Measurements from ENCODE around the gene SQSTM1.
A peak's percentile ranks its signal among the peaks of the same experiment; 100 is the strongest.

The SQSTM1 gene

DNA sequence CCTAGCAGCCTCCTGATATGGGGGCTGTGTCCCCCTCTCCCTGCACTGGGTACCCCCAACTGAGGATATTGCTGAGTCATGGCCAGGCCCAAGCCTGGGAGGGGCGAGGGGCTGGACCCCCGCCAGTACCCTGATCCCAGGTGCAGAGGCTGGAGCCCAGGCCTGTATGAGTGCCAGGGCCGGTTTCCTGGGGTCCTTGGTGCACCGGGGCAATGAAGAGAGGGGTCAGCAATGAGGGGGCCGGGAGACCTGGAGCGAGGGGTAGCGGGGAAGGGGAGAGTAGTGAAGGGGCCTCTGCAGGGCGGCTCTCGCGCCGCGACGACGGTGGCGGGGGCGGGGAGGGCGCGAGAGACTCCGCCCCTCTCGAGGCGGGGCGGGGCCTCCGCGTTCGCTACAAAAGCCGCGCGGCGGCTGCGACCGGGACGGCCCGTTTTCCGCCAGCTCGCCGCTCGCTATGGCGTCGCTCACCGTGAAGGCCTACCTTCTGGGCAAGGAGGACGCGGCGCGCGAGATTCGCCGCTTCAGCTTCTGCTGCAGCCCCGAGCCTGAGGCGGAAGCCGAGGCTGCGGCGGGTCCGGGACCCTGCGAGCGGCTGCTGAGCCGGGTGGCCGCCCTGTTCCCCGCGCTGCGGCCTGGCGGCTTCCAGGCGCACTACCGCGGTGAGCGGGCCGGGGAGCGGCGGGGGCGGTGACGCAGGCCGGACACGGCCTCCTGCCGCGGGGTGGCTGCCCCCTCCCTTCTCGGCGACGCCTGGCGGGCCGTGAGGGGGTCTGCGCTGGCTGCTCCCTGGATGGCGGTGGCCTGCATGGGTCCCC is at the start of gene SQSTM1:
Gene SQSTM1, plus strand, starts transcription at position 423 of the 815 bp plus-strand sequence. Its CDS starts 32 bp downstream, at position 455.
- peak; percentile 90 for DNase-seq (ENCODE audit: extremely low spot score)
- CTCF ChIA-PET: interaction anchor here (2.3 kb wide), 1 partner anchor 19 kb away, joined by 13 read pairs; no protein-coding TSS in a partner anchor
- POLR2A ChIA-PET: interaction anchor here (0.5 to 2.2 kb wide), 16 partner anchors 9 to 269 kb away, joined by 3 to 27 read pairs (median 5); partner anchors contain the start of genes HNRNPH1, LTC4S and MAML1
- TF ChIP-seq, protein P1, sequence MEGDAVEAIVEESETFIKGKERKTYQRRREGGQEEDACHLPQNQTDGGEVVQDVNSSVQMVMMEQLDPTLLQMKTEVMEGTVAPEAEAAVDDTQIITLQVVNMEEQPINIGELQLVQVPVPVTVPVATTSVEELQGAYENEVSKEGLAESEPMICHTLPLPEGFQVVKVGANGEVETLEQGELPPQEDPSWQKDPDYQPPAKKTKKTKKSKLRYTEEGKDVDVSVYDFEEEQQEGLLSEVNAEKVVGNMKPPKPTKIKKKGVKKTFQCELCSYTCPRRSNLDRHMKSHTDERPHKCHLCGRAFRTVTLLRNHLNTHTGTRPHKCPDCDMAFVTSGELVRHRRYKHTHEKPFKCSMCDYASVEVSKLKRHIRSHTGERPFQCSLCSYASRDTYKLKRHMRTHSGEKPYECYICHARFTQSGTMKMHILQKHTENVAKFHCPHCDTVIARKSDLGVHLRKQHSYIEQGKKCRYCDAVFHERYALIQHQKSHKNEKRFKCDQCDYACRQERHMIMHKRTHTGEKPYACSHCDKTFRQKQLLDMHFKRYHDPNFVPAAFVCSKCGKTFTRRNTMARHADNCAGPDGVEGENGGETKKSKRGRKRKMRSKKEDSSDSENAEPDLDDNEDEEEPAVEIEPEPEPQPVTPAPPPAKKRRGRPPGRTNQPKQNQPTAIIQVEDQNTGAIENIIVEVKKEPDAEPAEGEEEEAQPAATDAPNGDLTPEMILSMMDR (IDR thresholded peaks at IDR 0.05; ENCODE audit: control extremely low read depth, extremely low read depth, low read depth, missing control alignments): no peak

DNA sequence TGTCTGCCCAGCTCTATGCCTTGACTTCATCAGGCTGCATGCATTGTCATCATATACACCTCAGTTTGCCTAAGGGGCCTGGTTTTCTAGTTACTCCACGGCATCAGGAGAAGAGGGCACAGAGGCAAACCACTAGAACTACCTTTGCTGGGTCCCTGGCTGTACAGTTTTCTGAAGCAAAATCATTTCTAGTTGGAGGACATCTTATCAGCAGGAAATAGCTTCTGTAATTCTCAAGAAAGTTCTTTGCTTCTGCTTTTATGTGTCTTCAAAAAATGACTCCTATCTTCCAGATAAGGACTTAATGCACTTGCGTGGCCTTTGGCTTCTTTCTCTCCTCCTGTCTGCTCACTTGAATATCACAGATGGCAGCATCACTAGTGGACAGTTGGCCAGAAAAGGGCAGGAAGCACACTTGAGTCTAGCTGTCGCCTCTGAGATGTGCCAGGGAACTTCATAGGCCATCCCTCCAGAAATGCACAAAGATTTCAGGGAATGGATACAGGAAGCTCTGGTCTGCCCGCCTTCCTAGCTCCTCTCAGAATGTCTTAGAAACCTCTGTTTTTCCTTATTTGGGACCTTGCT is 49.3 kb upstream of the SQSTM1 start:
- TF ChIP-seq, protein P1 (IDR thresholded peaks at IDR 0.05; ENCODE audit: control extremely low read depth, extremely low read depth, low read depth, missing control alignments): no peak
- ChIA-PET POLR2A (no interaction called here), CTCF (interaction anchor here (1.0 to 1.9 kb wide), 3 partner anchors 9 to 22 kb away, joined by 4 to 12 read pairs (median 6); partner anchors contain the start of gene LTC4S)
- DNase-seq (ENCODE audit: extremely low spot score): no peak

DNA sequence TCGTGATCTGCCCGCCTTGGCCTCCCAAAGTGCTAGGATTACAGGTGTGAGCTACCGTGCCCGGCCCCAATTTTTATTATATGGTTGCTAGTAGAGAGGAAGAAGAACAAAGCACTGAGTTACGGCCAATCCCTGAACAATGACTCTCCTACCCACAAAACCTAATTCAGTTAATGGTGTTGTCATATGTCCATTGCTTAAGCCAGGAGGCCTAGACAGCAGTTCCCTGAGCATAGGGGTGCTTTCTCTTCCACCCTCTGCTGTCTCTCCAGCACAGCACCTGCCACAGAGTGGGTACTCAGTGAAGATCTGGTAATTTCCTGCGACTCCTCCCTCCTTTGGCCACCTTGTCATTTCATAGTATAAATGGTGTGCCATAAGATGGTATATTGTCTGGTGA is 48.4 kb upstream of the SQSTM1 start:
- CTCF ChIA-PET: interaction anchor here (1.0 to 5.8 kb wide), 3 partner anchors 9 to 10 kb away, joined by 6 to 34 read pairs (median 12); no protein-coding TSS in a partner anchor
- DNase-seq (ENCODE audit: extremely low spot score): no peak
- POLR2A ChIA-PET: no interaction called here
- TF ChIP-seq, protein P1 (IDR thresholded peaks at IDR 0.05; ENCODE audit: control extremely low read depth, extremely low read depth, low read depth, missing control alignments): no peak

DNA sequence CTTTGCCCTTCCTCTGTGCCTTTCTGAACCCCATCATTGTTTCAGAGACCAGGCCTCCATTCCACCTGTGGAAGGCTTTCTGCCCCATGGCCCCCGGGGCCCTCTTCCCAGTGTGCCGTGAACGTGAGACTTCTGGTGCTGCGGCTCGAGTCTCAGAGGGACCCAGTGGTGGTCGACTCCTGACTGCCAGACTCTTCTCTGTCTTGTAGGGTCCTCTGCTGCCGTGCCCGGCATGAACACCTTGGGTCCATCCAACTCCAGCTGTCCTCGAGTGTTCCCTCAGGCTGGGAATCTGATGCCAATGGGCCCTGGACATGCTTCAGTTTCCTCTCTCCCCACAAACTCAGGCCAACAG is 47.0 kb upstream of the SQSTM1 start:
- CTCF ChIA-PET: interaction anchor here (5.8 kb wide), 1 partner anchor 10 kb away, joined by 34 read pairs; no protein-coding TSS in a partner anchor
- DNase-seq (ENCODE audit: extremely low spot score): no peak
- POLR2A ChIA-PET: no interaction called here
- TF ChIP-seq, protein P1 (IDR thresholded peaks at IDR 0.05; ENCODE audit: control extremely low read depth, extremely low read depth, low read depth, missing control alignments): no peak

DNA sequence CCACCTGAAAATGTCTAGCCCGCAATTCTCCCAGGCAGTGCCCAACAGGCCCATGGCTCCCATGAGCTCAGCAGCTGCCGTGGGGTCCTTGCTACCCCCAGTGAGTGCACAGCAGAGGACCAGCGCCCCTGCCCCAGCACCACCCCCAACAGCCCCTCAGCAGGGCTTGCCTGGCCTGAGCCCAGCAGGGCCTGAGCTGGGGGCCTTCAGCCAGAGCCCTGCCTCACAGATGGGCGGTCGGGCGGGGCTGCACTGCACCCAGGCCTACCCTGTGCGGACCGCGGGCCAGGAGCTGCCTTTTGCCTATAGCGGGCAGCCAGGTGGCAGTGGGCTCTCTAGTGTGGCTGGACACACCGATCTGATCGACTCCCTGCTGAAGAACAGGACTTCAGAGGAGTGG is 46.3 kb upstream of the SQSTM1 start:
- ChIA-PET POLR2A (no interaction called here), CTCF (interaction anchor here (5.8 kb wide), 1 partner anchor 11 kb away, joined by 34 read pairs; no protein-coding TSS in a partner anchor)
- DNase-seq (ENCODE audit: extremely low spot score): no peak
- TF ChIP-seq, protein P1 (IDR thresholded peaks at IDR 0.05; ENCODE audit: control extremely low read depth, extremely low read depth, low read depth, missing control alignments): no peak

DNA sequence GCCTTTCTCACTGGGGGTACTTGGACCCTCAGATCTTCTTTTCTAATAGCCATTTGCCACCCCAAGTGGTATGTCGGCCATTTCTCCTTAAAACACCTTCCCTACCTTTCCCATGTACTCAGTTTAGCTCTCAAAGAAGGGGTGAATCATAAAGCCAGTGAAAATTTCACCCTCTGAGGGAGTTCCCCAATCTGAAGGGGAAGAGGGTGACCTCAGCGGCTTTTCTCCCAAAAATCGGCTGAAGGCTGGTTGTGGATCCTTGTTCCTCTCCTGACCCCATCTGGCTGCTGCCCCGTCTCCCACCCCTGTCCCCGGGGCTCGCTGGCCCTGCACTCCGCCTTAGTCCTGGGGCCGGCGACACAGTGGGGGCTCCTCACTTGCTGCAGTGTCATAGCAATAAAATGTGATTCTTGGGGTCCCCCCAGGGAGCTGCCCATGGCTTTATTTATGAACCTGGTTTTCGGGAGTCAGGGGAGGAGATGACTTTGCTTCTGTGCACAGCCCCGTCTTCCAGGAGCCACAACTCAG is 44.2 kb upstream of the SQSTM1 start:
- DNase-seq (ENCODE audit: extremely low spot score): no peak
- TF ChIP-seq, protein P1 (IDR thresholded peaks at IDR 0.05; ENCODE audit: control extremely low read depth, extremely low read depth, low read depth, missing control alignments): no peak
- ChIA-PET CTCF (interaction anchor here (1.4 to 5.8 kb wide), 2 partner anchors 13 kb away, joined by 3 to 34 read pairs; no protein-coding TSS in a partner anchor), POLR2A (no interaction called here)
